Keratinocyte (primary cell): Measurements from ENCODE around the gene BANF2.

ENCODE experiments used
- CTCF ChIP-seq, 3 experiments: IDR thresholded peaks in 1 of 3; conservative IDR thresholded peaks in 1 of 3; optimal IDR thresholded peaks in 1 of 3; 2 replicates in 2 of 3; 3 replicates in 1 of 3; pipeline versions ENCODE3 to v1.5.1; 2011; ENCODE audit warnings: low read length in 3 of 3, mild to moderate bottlenecking in 3 of 3, moderate library complexity in 2 of 3, control low read depth in 1 of 3, inconsistent platforms in 1 of 3; ENCODE audit not compliant: insufficient read depth in 2 of 3; ENCODE audit errors: extremely low read depth in 1 of 3
- EZH2 ChIP-seq: IDR thresholded peaks from one replicate; pipeline ENCODE4 v1.6.1; 2012; ENCODE audit warnings: inconsistent platforms, mild to moderate bottlenecking, low read length, moderate library complexity

- TF ChIP-seq EZH2 (no peak), CTCF (optimal IDR thresholded peaks at IDR 0.05 in 1 of 3, IDR thresholded peaks at IDR 0.05 in 1 of 3, conservative IDR thresholded peaks at IDR 0.05 in 1 of 3; ENCODE audit: extremely low read depth in 1 of 3, insufficient read depth in 2 of 3, low read length in 3 of 3) (no peak)
Observed at GRCh38 chr20:17727351-17727750, 27.6 kb downstream of the BANF2 start.
